Tibial nerve (tissue), 4 donors: ENCODE data around the gene RARS1.

Experiments used
- EP300 ChIP-seq, 2 donors: sonication (generic); formaldehyde crosslinking; IDR thresholded peaks; one replicate each; pipeline ENCODE4 v1.6.1; 2017; ENCODE audit warnings: antibody characterized with exemption in 2 of 2, mild to moderate bottlenecking in 1 of 2
- POLR2A ChIP-seq, 2 donors: fragments of 450-650 bp; IDR thresholded peaks; one replicate each; pipeline ENCODE4 v1.6.1; 2017; ENCODE audit warnings: antibody characterized with exemption in 2 of 2, mild to moderate bottlenecking in 2 of 2, moderate library complexity in 2 of 2
- TF ChIP-seq, protein P1 (sequence below), 5 experiments: fragments of 200-600 bp in 3 of 5; fragments of 450-650 bp in 2 of 5; sonication (generic) in 3 of 5; IDR thresholded peaks; one replicate each; pipeline ENCODE4 v1.5.1; 2016 to 2019; ENCODE audit warnings: antibody characterized with exemption in 5 of 5, mild to moderate bottlenecking in 3 of 5, moderate library complexity in 2 of 5

DNA sequence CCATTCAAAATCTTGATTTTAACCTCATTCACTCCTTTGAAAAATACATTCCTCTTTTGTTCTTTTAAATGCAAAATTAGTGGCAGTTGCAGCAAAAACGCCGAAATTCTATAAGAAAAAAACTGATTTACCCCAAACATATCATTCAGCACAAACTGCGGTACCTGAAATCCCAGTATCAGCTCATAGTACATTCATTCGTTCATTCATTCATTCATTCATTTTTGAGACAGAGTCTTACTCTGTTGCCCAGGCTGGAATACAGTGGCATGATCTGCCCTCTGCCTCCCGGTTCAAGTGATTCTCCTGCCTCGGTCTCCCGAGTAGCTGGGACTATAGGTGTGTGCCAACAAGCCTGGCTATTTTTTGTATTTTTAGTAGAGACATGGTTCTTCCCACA, 63.3 kb downstream of the RARS1 start:
- TF ChIP-seq, protein P1, sequence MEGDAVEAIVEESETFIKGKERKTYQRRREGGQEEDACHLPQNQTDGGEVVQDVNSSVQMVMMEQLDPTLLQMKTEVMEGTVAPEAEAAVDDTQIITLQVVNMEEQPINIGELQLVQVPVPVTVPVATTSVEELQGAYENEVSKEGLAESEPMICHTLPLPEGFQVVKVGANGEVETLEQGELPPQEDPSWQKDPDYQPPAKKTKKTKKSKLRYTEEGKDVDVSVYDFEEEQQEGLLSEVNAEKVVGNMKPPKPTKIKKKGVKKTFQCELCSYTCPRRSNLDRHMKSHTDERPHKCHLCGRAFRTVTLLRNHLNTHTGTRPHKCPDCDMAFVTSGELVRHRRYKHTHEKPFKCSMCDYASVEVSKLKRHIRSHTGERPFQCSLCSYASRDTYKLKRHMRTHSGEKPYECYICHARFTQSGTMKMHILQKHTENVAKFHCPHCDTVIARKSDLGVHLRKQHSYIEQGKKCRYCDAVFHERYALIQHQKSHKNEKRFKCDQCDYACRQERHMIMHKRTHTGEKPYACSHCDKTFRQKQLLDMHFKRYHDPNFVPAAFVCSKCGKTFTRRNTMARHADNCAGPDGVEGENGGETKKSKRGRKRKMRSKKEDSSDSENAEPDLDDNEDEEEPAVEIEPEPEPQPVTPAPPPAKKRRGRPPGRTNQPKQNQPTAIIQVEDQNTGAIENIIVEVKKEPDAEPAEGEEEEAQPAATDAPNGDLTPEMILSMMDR (IDR thresholded peaks at IDR 0.05), result no peak
- TF ChIP-seq POLR2A (IDR thresholded peaks at IDR 0.05), result no peak
- TF ChIP-seq EP300 (IDR thresholded peaks at IDR 0.05), result no peak
